PFSK-1 (cell line): ENCODE results near the gene U2AF1L4.

Experiments used
- FOXP2 ChIP-seq: optimal IDR thresholded peaks from 2 replicates; pipeline ENCODE3; 2011; ENCODE audit warnings: borderline replicate concordance, control low read depth, inconsistent platforms; ENCODE audit not compliant: insufficient read depth; ENCODE audit errors: extremely low read length, extremely low read depth
- POLR2AphosphoS5 ChIP-seq: IDR thresholded peaks from 2 replicates; pipeline ENCODE4 v1.6.1; 2012; ENCODE audit warnings: low read depth, mild to moderate bottlenecking, control low read depth, low read length, moderate library complexity
- SIN3A ChIP-seq: IDR thresholded peaks from 2 replicates; pipeline ENCODE4 v1.6.1; 2012; ENCODE audit warnings: mild to moderate bottlenecking, low read length, moderate library complexity, borderline replicate concordance; ENCODE audit not compliant: insufficient read depth
- TAF1 ChIP-seq: IDR thresholded peaks from 2 replicates; pipeline ENCODE4 v1.6.1; 2012; ENCODE audit warnings: low read length, control low read depth, borderline replicate concordance; ENCODE audit not compliant: insufficient read depth
- TF ChIP-seq, protein P1 (sequence below), 2 experiments: IDR thresholded peaks; 2 replicates each; pipeline versions ENCODE4 v1.6.1 to v1.8.0; 2011 to 2012; ENCODE audit warnings: low read depth in 2 of 2, low read length in 2 of 2, control low read depth in 1 of 2, inconsistent platforms in 1 of 2, mild to moderate bottlenecking in 1 of 2, moderate library complexity in 1 of 2; ENCODE audit not compliant: insufficient read depth in 1 of 2

DNA sequence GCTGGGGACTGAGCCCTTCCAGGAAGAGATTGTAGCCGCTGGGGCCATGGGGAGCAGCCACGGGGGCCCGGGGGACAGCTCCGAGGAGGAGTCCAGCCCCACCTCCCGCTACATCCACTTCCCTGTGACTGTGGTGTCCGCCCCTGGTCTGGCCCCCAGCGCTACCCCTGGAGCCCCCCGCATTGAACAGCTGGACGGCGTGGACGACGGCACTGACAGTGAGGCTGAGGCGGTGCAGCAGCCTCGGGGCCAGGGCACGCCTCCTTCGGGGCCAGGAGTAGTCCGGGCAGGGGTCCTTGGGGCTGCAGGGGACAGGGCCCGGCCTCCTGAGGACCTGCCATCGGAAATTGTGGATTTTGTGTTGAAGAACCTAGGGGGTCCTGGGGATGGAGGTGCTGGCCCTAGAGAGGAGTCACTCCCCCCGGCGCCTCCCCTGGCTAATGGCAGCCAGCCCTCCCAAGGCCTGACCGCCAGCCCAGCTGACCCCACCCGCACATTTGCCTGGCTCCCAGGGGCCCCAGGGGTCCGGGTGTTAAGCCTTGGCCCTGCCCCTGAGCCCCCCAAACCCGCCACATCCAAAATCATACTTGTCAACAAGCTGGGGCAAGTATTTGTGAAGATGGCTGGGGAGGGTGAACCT, 12.6 kb downstream of the U2AF1L4 start:
- no peak for TF ChIP-seq POLR2AphosphoS5
- TF ChIP-seq TAF1, result no peak
- no peak for TF ChIP-seq SIN3A
- TF ChIP-seq, protein P1, sequence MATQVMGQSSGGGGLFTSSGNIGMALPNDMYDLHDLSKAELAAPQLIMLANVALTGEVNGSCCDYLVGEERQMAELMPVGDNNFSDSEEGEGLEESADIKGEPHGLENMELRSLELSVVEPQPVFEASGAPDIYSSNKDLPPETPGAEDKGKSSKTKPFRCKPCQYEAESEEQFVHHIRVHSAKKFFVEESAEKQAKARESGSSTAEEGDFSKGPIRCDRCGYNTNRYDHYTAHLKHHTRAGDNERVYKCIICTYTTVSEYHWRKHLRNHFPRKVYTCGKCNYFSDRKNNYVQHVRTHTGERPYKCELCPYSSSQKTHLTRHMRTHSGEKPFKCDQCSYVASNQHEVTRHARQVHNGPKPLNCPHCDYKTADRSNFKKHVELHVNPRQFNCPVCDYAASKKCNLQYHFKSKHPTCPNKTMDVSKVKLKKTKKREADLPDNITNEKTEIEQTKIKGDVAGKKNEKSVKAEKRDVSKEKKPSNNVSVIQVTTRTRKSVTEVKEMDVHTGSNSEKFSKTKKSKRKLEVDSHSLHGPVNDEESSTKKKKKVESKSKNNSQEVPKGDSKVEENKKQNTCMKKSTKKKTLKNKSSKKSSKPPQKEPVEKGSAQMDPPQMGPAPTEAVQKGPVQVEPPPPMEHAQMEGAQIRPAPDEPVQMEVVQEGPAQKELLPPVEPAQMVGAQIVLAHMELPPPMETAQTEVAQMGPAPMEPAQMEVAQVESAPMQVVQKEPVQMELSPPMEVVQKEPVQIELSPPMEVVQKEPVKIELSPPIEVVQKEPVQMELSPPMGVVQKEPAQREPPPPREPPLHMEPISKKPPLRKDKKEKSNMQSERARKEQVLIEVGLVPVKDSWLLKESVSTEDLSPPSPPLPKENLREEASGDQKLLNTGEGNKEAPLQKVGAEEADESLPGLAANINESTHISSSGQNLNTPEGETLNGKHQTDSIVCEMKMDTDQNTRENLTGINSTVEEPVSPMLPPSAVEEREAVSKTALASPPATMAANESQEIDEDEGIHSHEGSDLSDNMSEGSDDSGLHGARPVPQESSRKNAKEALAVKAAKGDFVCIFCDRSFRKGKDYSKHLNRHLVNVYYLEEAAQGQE (IDR thresholded peaks at IDR 0.05; ENCODE audit: insufficient read depth in 1 of 2, low read depth in 2 of 2, low read length in 2 of 2), result no peak
- no peak for TF ChIP-seq FOXP2
